Measurements from ENCODE around the gene CENPL.
"Not testable (repeated sequence)": the region's sequence is repeated elsewhere in the genome, so short reads cannot be mapped to it uniquely, and the experiment has no call there.

Gene CENPL

GRCh38 chr1:173859547-173859946 is 34.9 kb upstream of the CENPL start:
- DNase-seq, result not testable (repeated sequence)

- no peak for DNase-seq
Observed at GRCh38 chr1:173857363-173857917, 32.8 kb upstream of the CENPL start.

GRCh38 chr1:173856903-173857302 is 32.2 kb upstream of the CENPL start:
- no peak for DNase-seq

GRCh38 chr1:173856014-173856413 is 31.3 kb upstream of the CENPL start:
- no peak for DNase-seq

- no peak for DNase-seq
Observed at GRCh38 chr1:173853074-173853473, 28.4 kb upstream of the CENPL start.

- DNase-seq, result no peak
Observed at GRCh38 chr1:173852105-173852504, 27.4 kb upstream of the CENPL start.

- DNase-seq, result no peak
Observed at GRCh38 chr1:173832748-173833147, 8.1 kb upstream of the CENPL start.

- no peak for DNase-seq
Observed at GRCh38 chr1:173827611-173828010, 2.9 kb upstream of the CENPL start.

- DNase-seq, result no peak
Observed at GRCh38 chr1:173823781-173824314, 835 bp downstream of the CENPL start.

GRCh38 chr1:173821680-173822079 is 3.0 kb downstream of the CENPL start:
- no peak for DNase-seq

GRCh38 chr1:173818459-173818858 is 6.2 kb downstream of the CENPL start:
- no peak for DNase-seq

GRCh38 chr1:173813654-173814053 is 11.0 kb downstream of the CENPL start:
- not testable (repeated sequence) for DNase-seq

GRCh38 chr1:173802961-173803360 is 21.7 kb downstream of the CENPL start:
- DNase-seq, result no peak

GRCh38 chr1:173799995-173800394 is 24.7 kb downstream of the CENPL start:
- DNase-seq, result not testable (repeated sequence)

GRCh38 chr1:173798078-173798477 is 26.6 kb downstream of the CENPL start:
- no peak for DNase-seq

GRCh38 chr1:173789841-173790240 is 34.8 kb downstream of the CENPL start:
- DNase-seq, result no peak

GRCh38 chr1:173784997-173785396 is 39.7 kb downstream of the CENPL start:
- DNase-seq, result no peak

- no peak for DNase-seq
Observed at GRCh38 chr1:173779936-173780335, 44.7 kb downstream of the CENPL start.

GRCh38 chr1:173775578-173776226 is 49.0 kb downstream of the CENPL start:
- no peak for DNase-seq

GRCh38 chr1:173771560-173771959 is 53.1 kb downstream of the CENPL start:
- DNase-seq, result no peak

GRCh38 chr1:173770330-173770729 is 54.4 kb downstream of the CENPL start:
- DNase-seq, result not testable (repeated sequence)

GRCh38 chr1:173768827-173769226 is 55.9 kb downstream of the CENPL start:
- no peak for DNase-seq

GRCh38 chr1:173768206-173768605 is 56.5 kb downstream of the CENPL start:
- DNase-seq, result no peak
